GM18861 (cell line): Measurements from ENCODE around the gene DUSP28.

ENCODE experiments used
- ATAC-seq: cut with Tn5 transposase; IDR thresholded peaks from one replicate; pipeline ENCODE4 v1.9.1; 2021; ENCODE audit not compliant: unreplicated experiment

Gene DUSP28

DNA sequence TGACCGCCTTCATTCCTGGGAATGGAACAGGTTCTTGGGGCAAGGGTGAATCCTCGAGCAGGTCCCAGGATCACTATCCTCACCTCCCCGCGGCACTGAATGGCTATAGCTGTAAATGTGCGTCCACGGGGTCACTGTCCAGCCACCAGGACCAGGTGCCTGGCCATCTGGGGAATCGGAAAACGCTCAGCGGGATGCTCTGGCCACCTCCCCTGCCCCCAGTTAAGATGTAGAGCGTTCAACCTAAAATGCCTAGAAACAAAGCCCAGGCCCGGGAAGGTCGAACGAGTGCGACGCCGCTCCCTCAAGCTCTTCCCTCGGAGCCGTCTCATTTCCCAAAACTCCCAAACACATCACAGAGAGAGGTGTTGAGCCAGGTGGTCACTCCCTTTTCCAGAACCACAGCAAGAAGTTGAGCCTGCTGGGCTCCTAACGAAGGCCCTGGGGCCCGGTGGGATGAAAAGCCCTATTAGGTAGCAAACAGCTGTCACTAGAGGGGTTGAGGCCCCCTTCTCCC, 25.6 kb downstream of the DUSP28 start:
- ATAC-seq, result no peak

DNA sequence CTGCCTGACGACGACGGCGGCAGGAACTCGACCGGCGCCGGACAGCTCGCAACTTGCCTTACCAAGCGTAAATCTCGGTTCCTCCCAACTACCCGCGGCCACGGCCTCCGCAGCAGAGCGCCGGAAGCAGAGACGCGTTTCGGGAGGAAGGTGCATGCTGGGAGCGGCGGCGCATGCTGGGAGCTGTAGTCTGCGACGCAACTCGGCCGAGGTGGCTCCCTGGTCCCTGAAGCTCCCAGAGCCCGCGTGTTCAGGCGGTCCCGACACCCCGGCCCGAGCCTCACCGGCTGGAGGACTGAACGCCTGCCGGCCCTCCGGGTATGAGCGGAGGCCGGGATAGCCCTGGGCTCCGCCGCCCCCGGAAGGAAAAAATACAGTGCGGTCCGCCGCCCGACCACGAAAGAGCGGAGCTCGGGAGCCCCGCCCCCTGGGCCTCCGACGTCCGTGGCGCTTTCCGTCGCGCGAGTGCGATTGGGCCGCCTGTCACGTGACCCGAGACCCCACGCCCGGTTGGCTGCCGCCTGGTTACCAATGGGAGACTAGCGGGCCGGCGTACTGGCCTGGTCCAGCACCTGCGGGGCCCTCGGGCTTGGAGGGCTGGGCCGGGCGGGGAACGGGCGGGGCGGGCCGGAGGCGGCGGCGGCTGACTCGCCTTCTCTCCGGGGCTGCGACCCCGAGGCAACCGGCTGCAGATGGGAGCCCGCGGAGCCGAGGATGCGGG, 26.2 kb downstream of the DUSP28 start, which contains the start of gene CAPN10:
TSS of gene CAPN10 (plus strand) at position 537 of the 721 bp plus-strand sequence. CDS start at position 715, 178 bp downstream.
- peak; percentile 53 for ATAC-seq

DNA sequence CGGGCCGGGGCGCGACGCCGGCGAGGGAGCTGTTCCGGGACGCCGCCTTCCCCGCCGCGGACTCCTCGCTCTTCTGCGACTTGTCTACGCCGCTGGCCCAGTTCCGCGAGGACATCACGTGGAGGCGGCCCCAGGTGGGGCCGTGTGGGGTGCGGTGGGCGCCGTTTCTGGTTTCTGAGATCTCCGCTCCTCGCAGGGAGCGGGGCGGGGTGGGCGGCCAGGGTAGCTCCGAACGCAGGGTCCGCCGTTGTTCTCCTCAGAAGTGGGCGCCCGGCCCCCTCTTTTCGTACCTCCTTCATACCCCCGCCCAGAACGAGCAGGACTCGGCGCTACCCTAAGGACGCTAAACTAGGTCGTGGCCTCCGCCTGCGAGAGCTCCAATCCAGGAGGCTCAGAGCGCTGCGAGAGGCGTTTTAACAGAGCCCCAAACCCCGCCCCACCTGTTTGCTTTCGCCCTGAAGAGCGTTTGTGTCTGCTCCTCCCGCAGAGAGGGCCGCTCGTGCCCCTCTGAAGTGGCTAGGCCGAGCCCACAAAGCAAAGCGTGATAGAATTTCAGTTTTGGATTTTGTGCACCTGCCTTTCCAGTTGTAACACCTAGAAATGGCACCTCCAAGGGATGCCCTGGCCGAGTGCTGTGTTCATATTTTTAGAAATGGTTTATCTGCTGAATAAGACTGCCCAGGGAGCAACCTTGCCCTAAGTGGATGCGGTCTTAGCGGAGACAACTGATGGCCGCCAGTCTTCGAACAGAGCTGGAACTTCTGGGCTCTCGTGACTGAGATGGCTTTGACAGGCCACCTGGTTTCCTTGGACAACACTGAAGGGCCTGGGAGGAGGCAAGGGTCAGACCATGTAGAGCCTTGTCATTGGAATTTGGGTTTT, 27.0 kb downstream of the DUSP28 start:
- no peak for ATAC-seq

DNA sequence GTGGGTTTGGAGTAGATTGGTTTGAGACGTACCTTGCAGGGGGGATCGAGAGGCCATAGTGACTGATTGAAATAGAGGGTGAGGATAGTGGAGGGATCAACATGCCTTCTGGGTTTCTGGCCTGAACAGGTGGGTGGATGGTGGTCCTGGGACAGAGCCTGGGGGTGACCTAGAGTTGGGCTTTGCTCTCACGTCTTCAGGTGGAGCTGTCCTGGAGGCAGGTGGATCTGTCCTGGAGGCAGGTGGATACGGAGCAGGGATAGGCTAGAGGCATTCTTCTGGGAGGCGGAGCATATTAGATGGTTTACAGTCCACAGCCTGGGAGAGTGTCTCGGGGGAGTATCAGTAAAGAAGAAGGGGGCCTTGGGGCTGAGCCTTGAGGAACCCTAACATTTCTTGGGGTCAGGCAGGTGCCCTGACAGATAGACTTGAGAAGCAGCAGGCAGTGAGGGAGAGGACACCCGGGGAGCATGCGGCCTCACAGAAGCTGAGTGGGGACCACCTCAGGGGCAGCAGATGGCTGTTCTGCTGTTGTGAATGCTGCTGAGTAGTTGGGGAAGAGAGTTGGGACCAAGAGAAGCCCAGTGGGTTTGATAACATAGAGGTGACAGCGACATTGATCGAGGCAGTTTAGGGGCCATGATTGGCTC, 28.0 kb downstream of the DUSP28 start:
- ATAC-seq, result no peak

DNA sequence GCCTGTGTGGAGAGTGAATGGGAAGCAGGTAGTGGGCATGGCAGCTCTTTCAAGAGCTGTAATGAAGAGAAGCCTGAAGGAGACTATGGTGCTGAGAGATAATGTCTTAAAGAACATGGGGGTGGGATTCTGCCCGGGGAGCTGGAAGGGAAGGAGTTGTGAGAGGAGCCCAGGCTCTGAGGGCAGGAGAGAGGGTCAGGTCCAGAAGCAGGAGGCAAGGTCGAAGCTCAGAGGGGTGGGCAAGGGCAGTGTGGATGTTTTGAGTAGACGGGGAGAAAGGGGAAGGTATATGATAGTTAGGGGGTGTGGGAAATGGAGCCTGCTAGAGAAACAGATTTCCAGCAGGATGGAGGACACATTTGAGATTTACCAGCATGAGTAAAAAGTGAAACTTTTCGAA, 28.5 kb downstream of the DUSP28 start:
- ATAC-seq, result no peak

DNA sequence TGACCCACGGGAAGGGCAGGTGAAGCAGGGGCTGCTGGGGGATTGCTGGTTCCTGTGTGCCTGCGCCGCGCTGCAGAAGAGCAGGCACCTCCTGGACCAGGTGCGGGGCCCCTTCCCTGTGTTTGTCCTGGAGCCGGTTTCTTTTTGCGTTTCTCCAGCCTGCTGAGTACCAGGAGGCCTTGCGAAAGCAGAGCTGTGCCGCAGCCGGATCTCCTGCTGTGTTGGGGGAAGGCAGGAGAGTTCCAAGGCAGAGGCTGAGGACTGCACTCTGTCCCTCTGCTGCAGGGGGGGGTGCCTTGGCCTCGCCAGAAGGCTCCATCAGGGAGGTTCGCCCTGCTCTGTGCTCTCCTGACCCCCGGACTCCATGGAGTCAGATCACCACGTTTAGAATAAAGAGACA, 29.2 kb downstream of the DUSP28 start:
- ATAC-seq, result no peak

DNA sequence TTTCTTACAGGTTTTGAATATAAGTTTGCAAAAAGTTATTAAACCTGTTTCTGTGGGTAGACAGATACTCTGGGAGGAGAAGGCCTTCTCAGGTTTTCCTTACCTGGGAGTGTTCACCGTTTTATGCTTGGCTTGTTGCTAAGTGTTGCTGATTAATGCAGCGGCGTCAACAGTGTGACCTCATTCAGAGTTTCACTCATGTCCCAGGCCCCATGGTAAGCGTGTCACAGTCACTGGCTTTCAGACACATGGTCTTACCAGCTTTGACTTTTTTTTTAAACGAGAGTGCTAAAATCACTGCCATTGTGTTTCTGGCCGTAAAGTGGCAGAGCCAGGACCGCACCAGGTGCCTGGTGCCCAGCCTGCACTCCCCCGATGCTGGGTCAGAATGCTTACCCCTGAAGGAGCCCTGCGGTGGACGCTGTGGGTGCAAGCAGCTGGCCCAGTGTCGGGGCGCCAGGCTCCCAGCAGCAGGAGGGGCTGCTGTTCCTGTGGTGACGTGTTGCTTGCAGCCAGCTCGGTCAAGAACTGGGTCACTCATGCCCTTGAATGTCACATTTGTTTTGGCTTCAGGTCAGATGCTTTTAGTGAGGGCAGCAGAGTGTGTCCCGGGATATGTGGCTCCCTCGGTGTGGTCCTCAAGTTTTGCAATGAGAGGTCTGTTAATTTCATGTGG, 29.8 kb downstream of the DUSP28 start:
- ATAC-seq, result no peak

DNA sequence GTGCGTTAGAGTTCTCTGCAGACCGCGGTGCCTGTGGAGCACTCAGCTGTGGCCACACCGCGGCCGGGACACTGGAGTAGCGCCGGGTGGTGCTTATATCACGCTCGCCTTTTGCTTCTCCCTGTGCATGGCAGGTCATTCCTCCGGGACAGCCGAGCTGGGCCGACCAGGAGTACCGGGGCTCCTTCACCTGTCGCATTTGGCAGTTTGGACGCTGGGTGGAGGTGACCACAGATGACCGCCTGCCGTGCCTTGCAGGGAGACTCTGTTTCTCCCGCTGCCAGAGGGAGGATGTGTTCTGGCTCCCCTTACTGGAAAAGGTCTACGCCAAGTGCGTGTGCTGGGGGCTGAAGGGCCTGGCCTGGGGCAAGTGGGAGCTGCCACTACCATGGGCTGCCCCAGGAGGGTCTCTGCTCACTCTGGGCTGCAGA, 30.5 kb downstream of the DUSP28 start:
- no peak for ATAC-seq

DNA sequence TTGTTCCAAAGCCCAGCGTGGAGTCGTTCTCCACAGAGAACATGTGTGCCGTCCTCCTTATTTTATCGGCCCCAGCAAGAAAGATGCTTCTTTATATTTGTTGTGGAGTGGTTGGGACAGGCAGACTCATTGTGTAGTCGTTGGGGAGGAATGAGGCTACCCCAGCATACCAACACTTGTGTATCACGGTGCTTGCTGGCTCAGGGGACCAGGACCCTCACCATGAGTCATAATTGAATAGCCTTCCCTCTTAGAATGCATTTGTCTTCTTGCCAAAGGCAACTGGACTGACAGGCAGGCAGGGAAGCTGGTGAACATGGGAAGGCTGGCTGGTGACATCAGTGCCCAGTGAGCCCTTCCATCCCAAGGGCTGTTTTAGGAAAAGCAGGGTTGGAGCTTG, 31.1 kb downstream of the DUSP28 start:
- no peak for ATAC-seq

DNA sequence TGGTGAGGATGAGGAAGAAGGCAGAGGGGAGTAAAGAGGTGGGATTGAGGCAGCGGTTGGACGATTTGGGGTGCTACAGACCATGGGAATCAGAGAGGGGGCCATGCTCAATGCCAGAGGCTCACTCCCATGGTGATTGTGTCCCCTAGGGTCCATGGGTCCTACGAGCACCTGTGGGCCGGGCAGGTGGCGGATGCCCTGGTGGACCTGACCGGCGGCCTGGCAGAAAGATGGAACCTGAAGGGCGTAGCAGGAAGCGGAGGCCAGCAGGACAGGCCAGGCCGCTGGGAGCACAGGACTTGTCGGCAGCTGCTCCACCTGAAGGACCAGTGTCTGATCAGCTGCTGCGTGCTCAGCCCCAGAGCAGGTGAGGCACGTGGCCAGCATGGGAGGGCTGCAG, 31.6 kb downstream of the DUSP28 start:
- ATAC-seq, result no peak

DNA sequence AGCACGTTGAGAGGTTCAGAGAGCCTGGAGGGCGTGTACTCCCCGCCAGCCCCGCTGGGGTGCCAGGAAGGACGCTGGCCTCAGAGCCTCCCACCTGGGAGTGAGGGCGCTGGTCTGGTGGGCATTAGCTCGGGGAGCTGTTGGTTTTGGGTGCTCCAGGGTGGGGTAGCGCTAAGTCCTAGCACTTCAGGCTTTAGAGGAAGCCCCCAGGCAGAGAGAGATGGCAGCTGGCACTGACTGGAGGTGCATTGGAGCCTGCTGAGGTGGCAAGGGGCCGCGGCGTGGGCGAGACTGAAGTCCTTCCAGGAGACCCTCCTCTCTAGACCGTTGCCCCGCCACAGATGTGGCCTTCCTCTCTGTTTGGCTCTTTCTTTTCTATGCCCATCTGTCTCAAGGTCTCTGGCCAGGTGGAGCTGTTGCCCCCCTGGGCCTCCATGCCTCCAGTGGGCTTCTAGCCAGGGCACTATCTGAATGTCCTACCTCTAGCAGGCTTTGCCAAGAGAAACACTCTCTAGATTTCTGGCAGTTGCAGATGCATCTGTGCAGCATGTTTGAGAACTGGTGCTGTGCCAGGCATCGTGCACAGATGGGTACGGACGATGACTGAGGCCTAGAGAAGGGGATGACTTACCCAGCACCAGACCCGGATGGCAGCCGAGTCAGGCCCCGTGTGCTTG, 33.0 kb downstream of the DUSP28 start:
- ATAC-seq, result no peak

DNA sequence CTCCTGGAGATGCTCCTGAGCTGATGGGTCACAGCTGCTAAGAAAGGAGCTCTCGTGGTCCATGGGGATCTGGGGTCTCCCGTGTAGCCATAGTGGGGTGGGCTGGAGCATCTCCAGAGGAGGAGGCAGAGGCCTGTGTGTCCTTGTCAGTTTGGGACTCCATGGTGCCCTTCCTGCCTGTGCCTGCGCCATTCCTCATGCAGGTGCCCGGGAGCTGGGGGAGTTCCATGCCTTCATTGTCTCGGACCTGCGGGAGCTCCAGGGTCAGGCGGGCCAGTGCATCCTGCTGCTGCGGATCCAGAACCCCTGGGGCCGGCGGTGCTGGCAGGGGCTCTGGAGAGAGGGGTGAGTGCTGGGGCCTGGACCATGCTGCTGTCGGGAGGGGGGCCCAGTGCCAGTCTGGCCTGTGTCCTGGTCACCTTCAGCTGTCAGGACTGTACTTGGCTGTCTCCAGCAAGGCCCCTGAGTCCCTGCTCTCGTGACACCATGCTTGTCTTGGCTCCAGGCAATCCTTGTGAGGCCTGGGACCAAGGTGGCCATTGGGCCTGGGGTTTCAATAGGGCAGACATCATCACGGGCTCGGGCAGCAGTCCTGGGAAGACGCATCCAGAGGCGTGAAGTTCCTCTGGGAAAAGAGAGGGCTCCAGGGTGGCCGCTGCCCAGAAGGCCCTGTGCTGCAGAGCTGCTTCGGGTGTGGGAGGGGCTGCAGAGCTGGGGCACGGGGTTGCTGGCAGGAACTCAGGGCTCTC, 33.7 kb downstream of the DUSP28 start:
- no peak for ATAC-seq

DNA sequence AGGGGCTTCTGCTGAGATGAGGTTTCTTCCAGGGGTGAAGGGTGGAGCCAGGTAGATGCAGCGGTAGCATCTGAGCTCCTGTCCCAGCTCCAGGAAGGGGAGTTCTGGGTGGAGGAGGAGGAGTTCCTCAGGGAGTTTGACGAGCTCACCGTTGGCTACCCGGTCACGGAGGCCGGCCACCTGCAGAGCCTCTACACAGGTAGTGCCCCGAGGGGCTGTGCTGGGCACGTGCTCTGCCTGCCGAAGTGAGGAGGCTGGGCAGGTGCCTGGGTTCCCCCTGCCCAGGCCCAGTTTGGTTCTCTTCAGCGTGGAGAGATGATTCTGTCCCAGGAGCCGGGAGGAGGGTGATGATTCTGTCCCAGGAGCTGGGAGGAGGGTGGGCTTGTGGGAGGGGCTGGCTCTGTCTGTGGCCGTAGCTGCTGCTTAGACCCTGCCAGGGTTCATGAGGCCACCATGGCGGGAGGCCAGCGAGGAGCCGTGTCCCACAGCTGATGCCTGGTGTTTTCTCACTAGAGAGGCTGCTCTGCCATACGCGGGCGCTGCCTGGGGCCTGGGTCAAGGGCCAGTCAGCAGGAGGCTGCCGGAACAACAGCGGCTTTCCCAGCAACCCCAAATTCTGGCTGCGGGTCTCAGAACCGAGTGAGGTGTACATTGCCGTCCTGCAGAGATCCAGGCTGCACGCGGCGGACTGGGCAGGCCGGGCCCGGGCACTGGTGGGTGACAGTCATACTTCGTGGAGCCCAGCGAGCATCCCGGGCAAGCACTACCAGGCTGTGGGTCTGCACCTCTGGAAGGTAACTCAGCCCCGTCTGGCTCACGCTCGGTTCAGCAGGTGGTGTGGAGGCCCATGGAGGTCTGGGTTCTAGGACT, 34.6 kb downstream of the DUSP28 start:
- ATAC-seq, result no peak

DNA sequence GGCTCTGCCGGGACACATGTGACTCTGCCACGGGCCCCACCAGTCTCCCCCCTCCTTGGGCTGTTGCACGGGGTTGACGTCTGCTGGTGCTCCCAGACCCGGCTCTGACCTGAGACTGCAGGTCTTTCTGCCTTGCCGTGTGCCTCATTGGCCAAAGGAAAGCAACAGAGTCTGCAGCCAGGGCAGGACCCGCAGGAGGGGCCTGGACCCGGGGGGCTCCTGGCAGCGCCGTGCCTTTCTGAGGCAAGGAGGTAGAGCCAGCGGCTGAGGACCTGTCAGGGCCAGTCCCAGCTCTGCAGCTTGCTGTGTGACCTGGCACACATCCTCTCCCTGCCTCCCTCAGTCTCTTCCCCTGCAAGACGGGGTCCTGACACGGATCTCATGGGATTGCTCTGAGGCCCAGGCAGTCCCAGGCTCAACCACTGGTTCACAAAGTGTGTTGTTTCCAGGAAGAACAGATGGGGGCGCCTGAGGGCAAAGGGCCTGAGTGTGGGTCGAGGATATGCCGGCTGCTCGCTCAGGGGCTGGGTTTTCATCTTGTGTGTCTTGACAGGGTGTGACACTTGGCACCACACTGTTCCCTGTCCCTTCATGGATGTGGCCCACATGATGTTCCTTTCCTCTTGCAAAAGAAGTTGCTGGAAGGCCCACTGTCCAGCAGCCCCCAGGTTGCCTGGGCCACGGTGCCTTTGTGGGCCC, 35.4 kb downstream of the DUSP28 start:
- no peak for ATAC-seq

DNA sequence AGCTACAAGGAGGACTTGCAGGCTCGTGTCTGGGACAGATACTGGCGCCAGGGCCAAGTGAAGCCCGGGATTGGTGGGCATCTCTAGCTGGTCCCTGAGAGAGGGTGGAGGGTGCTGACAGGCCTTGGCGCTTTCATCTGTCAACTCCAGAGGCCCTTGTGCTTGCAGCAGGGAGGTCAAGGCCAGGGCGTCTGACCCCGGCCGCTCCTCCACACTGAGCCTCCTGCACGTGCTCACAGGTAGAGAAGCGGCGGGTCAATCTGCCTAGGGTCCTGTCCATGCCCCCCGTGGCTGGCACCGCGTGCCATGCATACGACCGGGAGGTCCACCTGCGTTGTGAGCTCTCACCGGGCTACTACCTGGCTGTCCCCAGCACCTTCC, 35.9 kb downstream of the DUSP28 start:
- no peak for ATAC-seq

DNA sequence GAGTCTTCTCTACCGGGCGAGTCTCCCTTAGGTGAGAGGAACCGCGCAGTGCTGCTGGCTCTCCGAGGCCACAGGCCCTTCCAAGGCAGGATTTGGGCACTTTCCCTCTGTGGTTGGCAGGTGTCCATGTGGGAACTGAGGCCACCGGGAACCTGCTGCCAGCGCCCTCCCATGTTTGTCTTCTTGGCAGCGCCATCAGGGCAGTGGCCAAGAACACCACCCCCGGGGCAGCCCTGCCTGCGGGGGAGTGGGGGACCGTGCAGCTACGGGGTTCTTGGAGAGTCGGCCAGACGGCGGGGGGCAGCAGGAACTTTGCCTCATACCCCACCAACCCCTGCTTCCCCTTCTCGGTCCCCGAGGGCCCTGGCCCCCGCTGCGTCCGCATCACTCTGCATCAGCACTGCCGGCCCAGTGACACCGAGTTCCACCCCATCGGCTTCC, 36.4 kb downstream of the DUSP28 start:
- no peak for ATAC-seq

DNA sequence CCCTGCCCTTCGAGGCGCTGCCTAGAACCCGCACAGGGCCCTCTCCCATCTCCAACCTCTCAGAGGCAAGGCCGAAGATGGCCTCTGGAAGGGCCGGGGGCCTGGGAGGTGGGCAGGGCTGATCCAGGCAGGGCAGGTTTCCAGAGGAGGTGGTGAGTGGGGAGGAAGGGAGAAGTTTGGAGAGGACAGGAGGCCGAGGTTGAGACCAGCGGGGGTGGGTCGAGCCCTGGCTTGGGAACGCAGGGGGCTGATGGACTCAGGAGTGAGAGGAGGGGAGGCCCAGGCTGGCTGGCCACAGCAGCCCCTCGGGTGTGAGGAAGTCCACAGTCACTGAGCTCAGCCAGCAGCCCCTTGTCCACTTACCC, 36.9 kb downstream of the DUSP28 start:
- ATAC-seq, result no peak
